Kidney (tissue), 14 donors: ENCODE data around the gene USF2. TPM values are rescaled to one million over a fixed set of nuclear protein-coding genes. Genes with fewer than 3 reads are reported as not detected.

ENCODE experiments used
- DNase-seq, 5 donors: peaks; one replicate each; pipeline ENCODE4 v3.0.0-alpha.2; 2013 to 2020
- FAIRE-seq: peaks from 2 replicates; lab custom pipeline; 2012; peaks lifted over from hg19 to GRCh38; lab: Jason Lieb, UNC
- H3K27ac ChIP-seq, 2 donors: one replicate each; pipeline ENCODE4 v1.7.0; 2013; ENCODE audit warnings: low read depth in 2 of 2, low read length in 2 of 2, inconsistent platforms in 1 of 2
- H3K27me3 ChIP-seq: one replicate; pipeline ENCODE4 v1.7.1; 2013; ENCODE audit warnings: low read length, inconsistent platforms; ENCODE audit not compliant: control insufficient read depth, insufficient read depth
- H3K36me3 ChIP-seq, 3 donors: one replicate each; pipeline versions ENCODE4 v1.7.0 to v1.7.1; 2013; ENCODE audit warnings: low read length in 3 of 3, control low read depth in 1 of 3, inconsistent platforms in 1 of 3; ENCODE audit not compliant: insufficient read depth in 3 of 3, control insufficient read depth in 2 of 3
- H3K4me1 ChIP-seq, 3 donors: one replicate each; pipeline versions ENCODE4 v1.7.0 to v1.7.1; 2013; ENCODE audit warnings: low read length in 3 of 3, inconsistent platforms in 1 of 3, low read depth in 1 of 3; ENCODE audit not compliant: control insufficient read depth in 2 of 3, insufficient read depth in 2 of 3
- H3K4me3 ChIP-seq, 3 donors: one replicate each; pipeline versions ENCODE4 v1.7.0 to v1.8.1; 2013; ENCODE audit warnings: low read length in 3 of 3, control low read depth in 1 of 3, inconsistent platforms in 1 of 3
- H3K9ac ChIP-seq, 3 donors: one replicate each; pipeline versions ENCODE4 v1.7.0 to v1.7.1; 2013; ENCODE audit warnings: low read length in 3 of 3, control low read depth in 1 of 3, inconsistent platforms in 1 of 3
- H3K9me3 ChIP-seq, 3 donors: one replicate each; pipeline versions ENCODE4 v1.7.0 to v1.7.1; 2013; ENCODE audit warnings: low read length in 3 of 3, control low read depth in 1 of 3, inconsistent platforms in 1 of 3; ENCODE audit not compliant: control insufficient read depth in 2 of 3, insufficient read depth in 1 of 3
- CTCF ChIP-seq: IDR thresholded peaks from 3 replicates; pipeline ENCODE4 v1.5.1; 2012; ENCODE audit warnings: mild to moderate bottlenecking, moderate library complexity, borderline replicate concordance; ENCODE audit not compliant: insufficient read depth; ENCODE audit errors: extremely low read depth
- intact Hi-C: fragments of 100-400 bp; cut with DNase I; formaldehyde crosslinking; loops from one replicate; pipeline ENCODE4 v1.11.1; 2022
- polyA plus RNA-seq: library from polyadenylated mRNA; stranded (reverse); fragments of 350-450 nt; fragmentation: Illumina TruSeq; extraction: RNeasy Lipid Tissue Mini Kit (QIAGEN cat#74804); gene quantifications from one replicate; pipeline ENCODE4 v1.2.3, GENCODE V29; 2014; ENCODE audit warnings: low read depth, low replicate concordance; ENCODE audit not compliant: insufficient read depth
- total RNA-seq: library from RNA; stranded (reverse); fragmentation: NEBNext Ultra II Directional; extraction: Animal tissue kit (Norgen Biotek cat#: 25700); gene quantifications from one replicate; pipeline ENCODE4 v1.2.1, GENCODE V29; 2021
- donor health status: control.
- donor health status: control.
- donor health status: control.
- donor health status: control.
- donor health status: control.
- donor health status: DM: yes; HTN: yes; CAD: no.
- donor health status: Normal renal cell carcinoma (clear cell type).

The USF2 gene
- total and polyA plus RNA-seq, 2 donors from 2014 or later: 82.8 to 118 TPM

- no peak overlapping the region for H3K9ac ChIP-seq
- no peak overlapping the region for H3K27ac ChIP-seq
- no peak for DNase-seq
- FAIRE-seq: no peak
- H3K27me3 ChIP-seq: no peaks in the 10 kb centered on the region
- intact Hi-C loops: no loop called here
- H3K4me1 ChIP-seq: peaks cover 0 to 6% (median 0%) of the 10 kb centered on the region in 3 donors
- H3K36me3 ChIP-seq: no peaks in the 10 kb centered on the region
- TF ChIP-seq CTCF: no peak
- H3K4me3 ChIP-seq: no peak overlapping the region
- peaks cover 0 to 5% (median 2%) of the 10 kb centered on the region in 3 donors for H3K9me3 ChIP-seq
These were observed 52.5 kb downstream of the USF2 start for GRCh38 chr19:35321291-35321690.

GRCh38 chr19:35322014-35322413 is 53.3 kb downstream of the USF2 start:
- Histone ChIP-seq H3K27ac (no peak overlapping the region), H3K4me1 (peaks cover 0 to 6% (median 0%) of the 10 kb centered on the region in 3 donors), H3K4me3 (no peak overlapping the region), H3K27me3 (no peaks in the 10 kb centered on the region), H3K36me3 (no peaks in the 10 kb centered on the region), H3K9ac (no peak overlapping the region), H3K9me3 (peaks cover 0 to 5% (median 2%) of the 10 kb centered on the region in 3 donors)
- intact Hi-C loops: no loop called here
- no peak for FAIRE-seq
- TF ChIP-seq CTCF: no peak
- no peak for DNase-seq

- no peak for TF ChIP-seq CTCF
- FAIRE-seq: no peak
- intact Hi-C loops: no loop called here
These were observed 58.9 kb downstream of the USF2 start for GRCh38 chr19:35327642-35328041.

GRCh38 chr19:35328851-35329285 is 60.1 kb downstream of the USF2 start, which contains the start of gene CD22:
Gene CD22, plus strand, starts transcription at chr19:35329187. Its CDS starts 2,854 bp downstream, at chr19:35332041.
- H3K9me3 ChIP-seq: no peaks in the 10 kb centered on the region
- intact Hi-C loops: no loop called here
- H3K4me3 ChIP-seq: no peak within 1 kb of the TSS
- TF ChIP-seq CTCF: no peak
- no peaks in the 10 kb centered on the region for H3K4me1 ChIP-seq
- FAIRE-seq (no peak), DNase-seq (no peak)
- H3K36me3 ChIP-seq: no peaks in the 10 kb centered on the region
- H3K9ac ChIP-seq: no peak within 1 kb of the TSS
- no peak within 1 kb of the TSS for H3K27ac ChIP-seq
- H3K27me3 ChIP-seq: no peaks in the 10 kb centered on the region

More at GRCh38 chr19:35327642-35328041, 58.9 kb downstream of the USF2 start:
- Histone ChIP-seq H3K9ac (no peak overlapping the region), H3K4me1 (no peaks in the 10 kb centered on the region), H3K27me3 (no peaks in the 10 kb centered on the region), H3K27ac (no peak overlapping the region), H3K9me3 (no peaks in the 10 kb centered on the region), H3K36me3 (no peaks in the 10 kb centered on the region), H3K4me3 (no peak overlapping the region)
- DNase-seq: no peak
